SKM-1 treated with dmso at 0.1 percent for 144 hours (cell line): Measurements from ENCODE around the gene FLOT1.
A peak's percentile ranks its signal among the peaks of the same experiment; 100 is the strongest.

Experiments used
- DNase-seq: peaks from one replicate; lab custom pipeline; 2025; ENCODE audit not compliant: unreplicated experiment; lab: John Stamatoyannopoulos, UW

FLOT1 gene

DNA sequence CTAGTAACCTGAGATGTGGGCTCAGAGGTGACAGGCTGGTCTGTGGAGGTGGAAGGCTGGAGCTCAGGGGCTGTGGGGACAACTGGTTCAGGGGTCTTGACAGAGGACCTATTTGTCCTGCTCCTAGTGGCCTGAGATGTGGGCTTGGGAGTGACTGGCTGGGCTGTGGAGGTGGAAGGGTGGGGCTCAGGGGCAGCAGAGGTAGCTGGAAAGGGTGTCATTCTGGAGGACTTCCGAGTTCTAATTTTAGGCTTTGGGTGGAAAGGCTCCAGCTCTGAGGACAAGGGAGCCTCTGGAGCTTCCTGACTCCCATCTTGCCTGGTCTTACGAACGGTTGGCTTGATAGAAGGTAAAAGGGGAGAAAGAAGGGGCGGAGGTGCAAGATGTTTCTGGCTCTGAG lies 36.9 kb downstream of the FLOT1 start:
- no peak for DNase-seq

DNA sequence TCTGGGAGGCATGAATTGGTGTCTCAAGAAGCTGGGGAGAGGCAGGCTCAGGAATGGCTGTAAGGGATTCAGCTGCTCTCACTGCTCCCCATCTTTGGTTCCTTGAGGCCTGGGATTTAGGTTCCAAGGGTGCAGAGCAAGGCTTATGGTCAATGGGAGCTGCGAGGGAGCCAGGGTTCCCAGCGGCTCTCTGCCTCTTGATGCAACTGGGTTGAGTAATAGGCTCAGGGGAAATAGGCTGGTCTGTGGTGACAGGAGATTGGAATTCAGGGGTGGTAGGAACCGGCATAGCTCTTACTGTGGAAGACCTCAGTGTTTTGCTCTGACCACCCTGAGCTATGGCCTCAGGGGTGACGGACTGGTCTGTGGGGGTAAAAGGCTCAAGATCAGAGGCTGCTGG lies 38.7 kb downstream of the FLOT1 start:
- DNase-seq = no peak

DNA sequence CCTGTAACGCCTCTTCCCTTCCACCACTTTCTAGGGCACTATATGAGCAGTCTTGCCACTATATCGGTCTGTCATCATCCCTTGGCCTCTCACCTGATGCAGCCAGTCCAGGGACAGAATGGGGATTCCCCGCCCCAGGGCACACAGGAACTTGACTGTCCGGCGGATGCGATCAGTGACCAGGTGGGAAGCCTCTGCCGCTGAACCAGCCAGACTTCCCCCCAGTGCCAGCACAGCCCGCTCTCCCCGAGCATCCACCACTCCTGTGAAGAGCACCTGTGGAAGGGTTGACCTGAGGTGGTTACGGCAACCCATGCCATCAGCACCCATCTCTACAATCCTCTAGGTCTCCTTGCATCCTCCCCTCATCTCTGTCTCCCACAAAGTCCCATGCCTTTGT lies 39.5 kb downstream of the FLOT1 start:
- no peak for DNase-seq

DNA sequence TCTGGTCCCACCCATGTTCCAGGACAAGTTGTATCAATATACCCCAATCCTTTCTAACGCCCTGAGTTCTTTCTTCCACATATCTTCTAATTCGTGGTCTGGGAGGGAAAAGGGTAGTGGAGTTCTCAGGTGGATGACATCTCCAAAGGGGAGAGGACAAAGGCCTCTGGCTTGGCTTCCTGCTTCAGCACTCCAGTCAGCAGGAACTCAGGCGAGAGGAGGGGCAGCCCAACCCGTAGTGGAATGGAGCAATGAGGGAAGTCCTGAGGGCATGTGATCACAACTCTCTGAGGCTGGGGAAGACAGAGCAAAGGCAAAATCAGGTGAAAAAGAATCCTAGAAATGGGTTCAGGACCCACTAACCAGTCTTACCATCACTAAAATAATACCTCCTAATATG lies 42.1 kb downstream of the FLOT1 start:
- no peak for DNase-seq

DNA sequence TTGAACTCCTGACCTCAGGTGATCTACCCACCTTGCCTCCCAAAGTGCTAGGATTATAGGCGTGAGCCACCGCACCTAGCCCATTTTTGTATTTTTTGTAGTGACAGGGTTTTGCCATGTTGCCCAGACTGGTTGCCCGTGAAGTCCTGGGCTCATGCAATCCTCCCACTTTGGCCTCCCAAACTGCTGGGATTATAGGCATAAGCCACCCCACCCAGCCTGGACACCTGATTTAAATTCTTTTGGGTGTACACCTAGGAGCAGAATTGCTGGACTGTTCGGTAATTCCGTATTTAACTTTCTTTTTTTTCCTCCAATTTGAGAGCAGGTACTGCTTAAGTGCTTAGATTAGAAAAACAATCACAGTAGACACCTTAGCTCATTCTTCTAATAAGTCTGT lies 46.1 kb downstream of the FLOT1 start:
- DNase-seq = no peak

DNA sequence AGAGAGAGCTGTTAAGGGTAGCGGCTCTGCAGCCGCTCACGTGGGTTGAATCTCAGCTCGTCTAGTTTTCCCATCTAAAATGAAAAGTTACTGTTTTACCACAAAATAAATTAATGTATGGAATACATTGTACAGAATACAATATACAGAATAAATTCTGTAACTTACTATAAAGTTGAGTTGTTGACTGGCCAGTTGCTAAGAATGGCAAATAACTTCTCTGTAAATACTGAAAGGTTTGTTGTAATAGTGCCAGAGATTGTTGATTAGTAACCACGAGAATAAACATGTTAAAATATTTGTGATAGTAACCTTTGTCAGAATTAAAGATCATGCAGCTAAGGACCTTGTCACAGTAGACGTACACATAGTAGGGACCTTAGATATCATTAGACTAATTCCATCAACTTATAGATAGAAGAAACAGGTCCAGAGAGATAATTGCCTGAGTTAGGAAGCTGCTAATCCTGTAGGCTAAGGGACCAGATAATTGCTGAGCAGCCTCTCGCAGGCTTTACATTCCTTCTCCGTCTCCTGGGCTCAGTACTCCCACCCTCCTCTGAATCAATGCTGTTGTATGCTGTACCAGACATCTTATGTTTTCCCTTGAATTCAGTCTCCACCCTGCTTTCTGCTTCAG lies 51.2 kb downstream of the FLOT1 start:
- no peak for DNase-seq

DNA sequence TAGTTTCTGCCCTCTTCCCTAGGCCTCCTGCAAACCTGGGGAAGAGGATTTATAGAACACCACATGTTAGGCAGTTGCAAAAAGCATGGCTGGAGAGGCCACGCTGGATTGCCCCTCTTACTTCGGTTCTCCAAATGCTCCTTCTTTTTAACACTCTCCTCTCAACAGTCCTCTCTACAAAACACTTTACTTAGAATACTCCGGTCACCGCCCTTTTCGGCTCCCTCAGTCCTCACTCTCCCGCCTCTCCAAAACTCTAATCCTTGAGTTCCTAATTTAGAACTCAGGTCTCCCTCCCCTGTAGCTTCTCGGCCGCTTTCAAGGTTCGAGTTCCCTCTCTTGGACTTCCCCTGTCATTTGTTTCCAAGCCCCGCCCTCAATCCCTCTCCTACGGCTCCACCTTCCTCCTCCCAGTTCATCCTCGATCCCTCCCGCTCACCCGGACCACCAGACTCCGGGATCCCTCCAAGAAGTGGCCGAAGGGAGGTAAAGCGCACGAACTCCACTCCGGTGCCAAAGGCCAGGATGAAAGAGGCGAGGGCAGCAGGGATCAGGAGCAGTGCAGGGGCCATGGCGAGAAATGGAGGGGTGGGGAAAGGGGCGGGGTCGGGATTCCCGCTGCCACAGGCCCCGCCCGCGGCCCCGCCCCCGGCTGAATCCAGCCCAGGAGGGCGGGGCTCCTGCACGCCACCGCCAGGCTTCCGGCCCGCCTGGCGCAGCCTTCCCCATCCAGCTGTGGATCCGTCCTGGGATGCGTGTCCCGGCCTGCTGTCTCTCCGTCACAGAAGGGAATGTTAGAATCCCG lies 51.9 kb downstream of the FLOT1 start, which contains the start of gene NRM:
Gene NRM, minus strand, starts transcription at position 582 of the 805 bp plus-strand sequence. Its CDS starts 10 bp downstream, at position 572.
- DNase-seq = peak; percentile 85

DNA sequence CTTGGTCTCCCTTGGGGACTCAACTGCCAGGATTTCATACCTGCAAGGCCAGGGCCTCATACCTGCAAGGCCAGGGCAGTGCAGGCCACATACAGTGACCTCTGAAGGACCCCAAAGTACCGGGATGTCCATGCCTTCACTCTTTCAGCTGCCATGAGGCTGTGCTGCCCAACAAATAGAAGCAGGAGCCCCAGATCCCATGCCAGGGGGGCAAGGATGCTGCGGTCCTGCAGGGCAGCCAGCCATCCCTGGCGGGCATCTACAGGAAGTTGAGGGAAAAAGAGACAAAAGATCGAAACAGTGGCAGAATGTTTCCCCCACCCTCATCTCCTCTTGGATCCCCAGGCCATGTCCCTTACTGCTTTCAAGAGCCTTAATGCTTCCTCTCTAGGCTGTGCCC lies 52.5 kb downstream of the FLOT1 start:
- no peak for DNase-seq

DNA sequence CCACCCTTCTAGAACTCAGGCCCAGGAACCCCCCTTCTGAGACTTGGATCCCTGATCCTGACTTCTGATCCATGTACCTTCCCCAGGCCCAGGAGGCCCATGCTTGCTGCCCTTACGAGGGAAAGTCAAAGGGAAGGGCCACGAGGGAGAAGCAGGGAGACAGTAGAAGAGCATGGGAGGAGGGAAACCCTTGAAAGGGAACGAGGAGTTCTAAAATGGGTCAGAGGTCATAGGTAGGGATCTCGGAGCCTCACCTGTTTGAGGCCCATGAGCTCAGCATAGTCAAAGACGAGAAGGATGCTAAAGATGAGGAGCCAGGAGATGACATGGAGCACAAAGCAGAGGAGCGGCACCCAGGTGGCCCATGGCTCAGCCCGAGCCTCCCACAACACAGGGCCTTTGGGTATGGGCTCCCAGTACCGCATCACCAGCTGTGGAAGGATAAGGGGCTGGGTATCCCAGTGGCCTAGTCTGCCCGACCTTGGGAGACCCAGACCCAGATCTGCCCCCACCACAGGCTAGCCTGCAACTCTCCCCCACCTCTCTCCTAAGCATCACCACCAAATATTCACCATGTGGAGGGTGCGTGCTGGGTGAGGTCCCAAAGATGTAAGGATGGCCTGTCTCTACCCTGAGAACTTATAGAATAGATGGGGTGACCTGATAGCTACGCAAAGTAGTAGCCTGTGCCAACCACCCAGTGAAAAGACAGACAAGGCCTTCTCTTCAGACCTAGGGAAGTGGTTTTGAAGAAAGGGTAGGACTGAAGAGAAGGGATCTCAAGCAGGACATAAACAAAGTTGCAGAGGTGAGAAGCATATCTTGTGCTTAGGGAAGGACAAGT lies 53.2 kb downstream of the FLOT1 start:
- DNase-seq = no peak

DNA sequence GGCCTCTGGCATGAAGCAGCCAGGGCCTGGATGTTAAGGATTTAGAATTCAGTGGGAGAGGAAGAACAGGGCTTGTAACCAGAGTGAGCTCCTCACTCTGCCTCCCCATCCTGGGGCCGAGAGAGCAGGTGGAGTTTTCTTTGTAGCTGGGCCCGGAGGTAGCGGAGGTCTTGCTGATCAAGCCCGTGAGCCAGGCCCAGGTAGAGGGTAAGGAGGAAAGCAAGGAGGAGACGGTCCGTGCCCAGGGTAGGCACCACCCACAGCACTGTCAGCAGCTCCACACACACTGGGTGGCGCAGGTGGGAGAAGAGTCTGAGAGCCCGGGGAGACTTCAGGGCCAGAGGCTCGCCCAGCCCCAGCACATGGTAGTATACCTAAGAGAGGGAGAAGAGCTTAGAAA lies 53.9 kb downstream of the FLOT1 start:
- no peak for DNase-seq

DNA sequence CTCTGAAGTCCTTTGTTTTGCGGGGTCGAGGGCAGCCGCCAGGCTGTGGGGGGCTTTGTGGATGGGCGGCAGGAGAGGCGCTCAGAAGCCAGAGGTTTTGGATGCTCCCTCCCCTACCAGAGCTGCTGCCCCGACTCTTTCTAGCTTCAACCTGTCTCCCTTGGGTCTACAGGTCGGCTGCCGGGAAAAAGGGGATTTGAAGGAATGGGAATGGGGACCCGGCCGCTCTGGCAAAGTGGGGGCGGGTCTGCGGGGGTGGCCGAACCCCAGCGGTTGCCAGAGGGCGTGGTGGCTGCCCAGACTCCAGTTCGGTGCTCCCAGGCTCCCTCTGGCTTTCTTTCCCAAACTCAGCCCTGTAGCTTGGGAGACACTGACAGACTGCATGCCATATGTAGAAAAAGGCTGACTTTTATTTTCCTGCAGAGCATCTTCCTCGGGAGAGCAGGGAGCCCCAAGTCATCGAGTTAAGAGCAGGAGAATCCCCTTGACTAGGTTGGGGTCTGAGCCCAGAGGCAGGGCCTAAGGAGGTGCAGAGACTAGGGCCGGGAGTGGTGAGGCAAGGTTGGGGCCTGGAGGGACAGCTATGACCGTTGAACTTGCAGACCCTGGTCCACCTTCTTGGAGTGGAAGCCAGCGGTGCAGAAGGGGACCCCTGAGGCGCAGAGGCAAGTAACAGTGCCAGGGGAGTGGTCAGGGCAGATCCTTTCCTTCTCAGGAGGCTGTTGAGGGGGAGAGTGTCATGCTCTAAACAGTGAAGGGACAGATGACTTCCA lies 54.6 kb downstream of the FLOT1 start:
- DNase-seq = no peak

DNA sequence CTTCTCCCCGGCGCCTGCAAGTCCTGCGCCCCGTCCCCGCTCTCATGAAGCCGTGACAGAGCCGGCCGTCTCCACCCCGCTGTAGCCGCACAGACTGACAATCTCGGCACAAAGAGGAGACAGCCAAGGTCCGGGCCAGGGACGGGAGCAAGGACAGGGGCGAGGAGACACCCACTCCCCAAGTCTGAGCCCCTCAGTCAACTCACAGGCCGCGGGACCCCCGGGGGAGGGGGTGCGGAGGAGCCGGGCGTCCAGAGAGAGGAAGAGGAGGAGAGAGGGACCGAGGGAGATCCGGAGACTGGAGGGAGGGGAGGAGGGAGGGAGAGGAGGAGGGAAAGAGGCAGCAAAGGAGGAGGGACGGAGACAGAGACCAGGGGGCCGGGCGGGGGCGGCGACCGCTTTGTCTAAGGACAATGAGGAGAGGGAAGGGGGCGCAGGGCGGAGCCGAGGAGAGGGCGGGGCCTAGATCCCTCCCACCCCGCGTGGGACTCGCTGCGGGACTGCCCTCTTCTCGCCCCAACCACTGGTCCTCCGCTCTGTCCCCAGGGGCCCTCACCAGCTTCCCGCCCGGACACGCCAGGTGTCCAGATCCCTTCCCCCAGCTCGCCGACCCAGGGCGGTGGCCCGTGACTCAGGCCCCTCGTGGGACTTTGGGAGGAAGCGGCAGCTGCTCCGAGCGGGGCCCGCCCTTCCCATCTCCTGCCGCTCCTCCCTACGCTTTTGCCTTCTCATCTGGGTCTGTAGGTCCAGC lies 55.4 kb downstream of the FLOT1 start:
- DNase-seq = peak; percentile 74

DNA sequence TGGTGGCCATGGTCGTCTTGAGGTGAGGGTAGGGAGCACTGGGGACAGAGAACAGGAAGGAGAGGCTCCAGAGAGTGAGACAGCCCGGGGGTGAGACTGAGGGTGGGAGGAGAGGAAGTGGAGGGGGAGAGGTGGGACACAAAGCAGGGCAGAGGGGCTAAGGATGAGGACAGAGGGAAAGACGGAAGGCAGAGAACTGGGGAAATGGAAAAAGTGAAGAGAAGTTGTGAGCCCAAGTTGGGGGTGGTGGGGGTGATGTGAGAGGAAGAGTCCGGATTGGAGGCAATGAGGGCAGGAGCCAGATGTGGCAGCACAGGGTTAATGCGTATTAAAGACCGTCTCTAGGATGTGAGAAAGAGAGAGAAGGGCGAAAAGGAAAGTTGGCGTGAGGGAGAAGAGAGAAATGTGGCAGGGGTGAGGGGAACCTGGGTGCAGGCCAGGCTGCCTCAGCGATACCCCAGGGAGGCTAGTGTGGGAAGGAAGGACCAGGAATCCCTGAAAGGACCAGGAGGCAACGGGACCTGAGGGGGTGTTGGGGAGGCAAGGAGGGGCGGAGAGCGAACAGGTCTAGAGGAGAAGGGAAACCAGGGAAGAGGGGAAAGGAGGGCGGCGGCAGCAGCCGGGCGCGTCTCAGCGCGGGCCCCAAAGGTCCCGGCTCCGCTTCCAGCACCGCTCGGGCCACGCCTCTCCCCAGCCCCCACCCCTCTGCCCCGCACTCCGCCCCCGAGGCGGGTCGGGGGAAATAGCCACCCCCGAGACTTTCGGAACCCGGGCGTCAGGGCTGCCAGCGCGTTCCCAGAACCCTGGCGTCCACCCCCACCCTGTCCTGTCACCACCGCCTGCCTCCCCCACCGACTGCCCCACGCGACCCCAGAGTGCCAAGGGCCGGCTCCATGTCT lies 56.2 kb downstream of the FLOT1 start, which contains the start of gene PPP1R18:
Gene PPP1R18, minus strand, starts transcription at position 637 of the 899 bp plus-strand sequence. Its CDS starts 627 bp downstream, at position 10.
- DNase-seq = no peak

DNA sequence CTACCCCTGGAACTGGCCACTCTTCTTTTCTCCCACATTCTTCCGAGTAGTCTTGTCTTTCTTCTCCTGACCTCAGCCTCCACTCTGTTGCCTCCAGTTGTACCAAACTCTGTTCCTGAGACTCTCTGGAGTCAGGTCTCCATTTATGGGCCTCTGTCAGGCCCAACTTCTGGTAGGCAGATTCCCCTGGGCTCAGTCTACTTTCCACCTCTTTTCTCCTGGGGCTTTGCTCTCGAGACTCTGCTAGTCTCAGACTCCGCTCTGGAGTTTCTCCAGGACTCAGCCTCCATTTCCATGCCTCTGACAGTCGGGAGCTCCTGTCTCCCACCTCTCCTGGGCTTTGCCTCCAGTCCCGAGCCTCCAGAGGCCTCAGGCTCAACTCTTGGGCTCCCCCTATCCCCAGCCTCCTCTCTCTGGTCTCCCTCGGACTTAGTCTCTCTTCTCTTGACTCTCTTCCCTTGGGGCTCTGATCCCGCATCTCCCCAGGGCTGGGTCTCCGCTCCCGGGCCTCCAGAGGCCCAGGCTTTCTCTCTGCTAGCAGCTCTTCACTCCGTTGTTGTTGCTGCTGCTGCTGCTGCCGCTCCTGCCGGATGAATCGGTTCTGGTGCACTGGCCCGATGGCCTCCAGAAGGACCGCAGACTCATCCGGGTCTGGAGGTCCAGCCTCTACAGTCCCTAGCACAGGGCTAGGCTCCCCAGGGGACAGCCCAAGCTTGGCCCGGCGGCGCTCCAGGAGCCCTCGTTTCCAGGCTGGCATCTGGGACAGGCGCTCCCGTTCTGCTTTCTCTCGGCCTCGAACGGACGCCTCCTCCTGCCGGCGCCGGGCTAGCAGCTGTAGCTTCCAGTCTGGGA lies 57.1 kb downstream of the FLOT1 start:
- no peak for DNase-seq

DNA sequence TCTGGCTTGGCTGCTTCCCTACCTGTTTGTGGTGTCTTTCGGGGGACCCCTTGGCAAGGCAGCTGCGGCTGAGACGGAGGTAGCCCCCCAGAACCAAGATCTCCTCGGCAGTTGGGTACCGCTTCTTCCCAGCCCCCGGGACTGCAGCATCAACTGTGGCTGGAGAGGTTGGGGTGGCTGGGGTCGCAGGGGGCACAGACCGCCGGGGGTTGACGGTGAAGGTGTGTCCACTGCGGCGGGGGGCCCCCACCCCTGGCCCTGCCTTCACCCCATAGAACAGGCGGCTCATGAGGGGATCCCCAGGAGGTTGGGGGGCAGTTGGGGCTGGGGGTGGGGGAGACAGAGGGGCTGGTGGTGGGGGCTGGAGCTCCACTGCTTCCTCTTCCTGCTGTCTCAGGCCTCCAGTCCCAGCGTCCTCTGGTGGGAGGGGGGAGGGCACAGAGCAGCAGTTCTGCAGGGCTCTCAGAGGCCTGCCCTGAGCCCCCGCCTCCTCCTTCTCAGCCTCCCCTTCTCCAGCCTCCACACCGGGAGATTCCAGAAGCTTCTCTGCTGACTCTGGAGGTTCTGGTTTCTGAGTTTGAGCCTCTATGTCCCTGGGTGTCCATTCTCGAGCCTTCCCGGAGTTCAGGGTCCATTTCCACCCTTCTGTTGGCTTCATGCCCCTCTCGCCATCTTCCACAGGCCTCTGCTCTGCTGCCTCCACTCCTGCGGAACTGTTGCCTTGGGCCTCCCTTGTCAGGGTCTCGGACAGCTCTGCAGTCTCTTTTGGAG lies 57.9 kb downstream of the FLOT1 start:
- DNase-seq = peak; percentile 52

DNA sequence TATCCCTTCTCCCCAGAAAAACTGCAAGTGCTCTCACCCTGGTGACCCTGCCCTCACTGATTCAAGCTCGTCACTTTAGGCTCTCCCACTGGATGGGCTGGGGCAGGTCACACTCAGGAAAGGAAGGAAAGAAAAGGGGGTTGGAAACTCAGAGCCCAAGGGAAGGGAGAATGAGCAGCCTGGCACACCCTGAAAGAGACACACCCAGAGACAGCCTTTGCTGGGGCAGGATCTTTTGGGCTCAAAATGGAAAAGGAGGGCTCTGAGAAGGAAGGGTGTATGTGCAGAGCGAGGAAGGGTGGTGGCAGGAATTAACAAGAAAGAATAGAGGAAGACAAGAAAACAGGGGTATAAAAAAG lies 58.5 kb downstream of the FLOT1 start:
- DNase-seq = no peak

DNA sequence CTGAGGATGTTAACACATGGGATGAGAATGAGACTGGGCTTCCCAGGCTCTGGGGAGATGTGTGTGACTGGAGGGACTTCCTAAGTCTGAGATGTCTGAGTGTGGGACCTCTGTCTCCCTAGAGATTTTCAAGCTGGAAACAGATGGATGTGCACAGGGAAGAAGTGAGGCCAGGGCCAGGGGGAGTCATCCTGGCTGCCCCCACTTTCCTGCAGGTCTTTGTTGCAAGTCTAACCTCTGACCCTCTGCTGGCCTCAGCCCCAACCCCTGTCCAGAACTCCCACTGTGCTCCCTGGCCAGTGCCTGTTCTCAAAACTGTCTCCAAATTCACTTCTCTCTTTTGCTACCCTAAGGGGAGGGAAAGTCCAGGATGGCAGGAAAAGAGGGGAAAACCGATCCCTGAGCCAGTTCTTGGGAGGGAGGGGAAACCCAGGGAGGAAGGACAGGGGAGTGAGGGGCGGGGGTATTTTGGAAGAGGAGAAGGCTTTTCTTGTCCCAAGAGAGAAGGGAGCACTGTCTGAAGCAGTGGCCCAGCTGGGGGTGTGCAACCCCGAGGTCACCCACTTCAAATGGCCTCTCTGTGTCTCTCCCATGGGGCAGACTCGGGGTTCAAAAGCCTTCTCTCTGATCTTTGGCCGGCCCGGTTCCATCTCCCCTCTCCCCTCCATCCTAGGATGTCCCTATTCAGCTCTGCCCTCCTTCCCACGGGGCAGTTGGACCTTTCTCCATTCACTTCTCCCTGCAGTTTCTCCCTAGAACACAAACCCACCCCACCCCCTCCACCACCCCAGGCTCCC lies 59.1 kb downstream of the FLOT1 start:
- no peak for DNase-seq
